HG03521 (cell line): ENCODE data around the gene MERTK.
"Not testable (repeated sequence)": the region's sequence is repeated elsewhere in the genome, so short reads cannot be mapped to it uniquely, and the experiment has no call there.

Experiments used
- ATAC-seq: cut with Tn5 transposase; IDR thresholded peaks from one replicate; pipeline ENCODE4 v1.9.1; 2021; ENCODE audit warnings: mild to moderate bottlenecking, moderate library complexity; ENCODE audit not compliant: unreplicated experiment

MERTK gene

DNA sequence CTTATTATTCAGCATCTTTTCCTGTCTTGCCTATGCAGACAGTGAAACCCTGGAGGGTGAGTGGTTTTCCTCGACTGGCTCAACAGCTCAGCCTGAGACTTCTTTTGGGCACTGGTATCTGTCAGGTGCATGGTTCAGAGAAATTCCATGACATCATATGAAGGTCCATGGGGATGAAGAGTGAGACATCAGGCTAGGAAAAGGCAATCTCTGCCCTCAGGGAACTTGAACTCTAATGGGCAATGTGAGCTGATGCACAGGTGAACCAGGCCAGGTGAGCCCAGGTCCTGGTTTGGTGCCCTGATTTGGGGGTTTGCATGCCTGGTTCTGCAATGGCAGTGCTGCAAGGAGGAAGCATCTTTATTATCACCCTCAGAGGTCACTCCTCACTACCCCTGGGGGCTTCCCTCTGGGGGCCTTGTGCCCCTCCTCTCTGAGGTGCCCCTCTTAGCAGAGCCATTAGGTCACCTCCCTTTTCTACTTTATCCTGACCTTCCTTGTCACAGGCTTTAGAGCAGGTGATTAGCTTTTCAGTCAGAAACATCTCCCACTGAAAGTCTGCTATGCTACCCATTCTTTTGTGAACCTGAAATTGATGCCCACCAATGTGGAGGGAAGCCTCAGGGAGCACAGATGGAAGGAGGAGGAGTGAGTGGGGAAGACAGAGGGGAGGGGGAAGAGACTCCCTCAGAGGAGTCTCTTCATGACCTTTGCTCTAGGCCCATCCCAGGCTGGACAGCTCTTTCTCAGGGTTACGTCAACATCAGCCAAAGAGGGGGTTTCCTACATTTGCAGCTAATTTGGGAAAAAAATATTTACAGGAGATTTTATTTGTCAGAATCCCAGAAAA lies 47.3 kb downstream of the MERTK start:
- ATAC-seq, result no peak

DNA sequence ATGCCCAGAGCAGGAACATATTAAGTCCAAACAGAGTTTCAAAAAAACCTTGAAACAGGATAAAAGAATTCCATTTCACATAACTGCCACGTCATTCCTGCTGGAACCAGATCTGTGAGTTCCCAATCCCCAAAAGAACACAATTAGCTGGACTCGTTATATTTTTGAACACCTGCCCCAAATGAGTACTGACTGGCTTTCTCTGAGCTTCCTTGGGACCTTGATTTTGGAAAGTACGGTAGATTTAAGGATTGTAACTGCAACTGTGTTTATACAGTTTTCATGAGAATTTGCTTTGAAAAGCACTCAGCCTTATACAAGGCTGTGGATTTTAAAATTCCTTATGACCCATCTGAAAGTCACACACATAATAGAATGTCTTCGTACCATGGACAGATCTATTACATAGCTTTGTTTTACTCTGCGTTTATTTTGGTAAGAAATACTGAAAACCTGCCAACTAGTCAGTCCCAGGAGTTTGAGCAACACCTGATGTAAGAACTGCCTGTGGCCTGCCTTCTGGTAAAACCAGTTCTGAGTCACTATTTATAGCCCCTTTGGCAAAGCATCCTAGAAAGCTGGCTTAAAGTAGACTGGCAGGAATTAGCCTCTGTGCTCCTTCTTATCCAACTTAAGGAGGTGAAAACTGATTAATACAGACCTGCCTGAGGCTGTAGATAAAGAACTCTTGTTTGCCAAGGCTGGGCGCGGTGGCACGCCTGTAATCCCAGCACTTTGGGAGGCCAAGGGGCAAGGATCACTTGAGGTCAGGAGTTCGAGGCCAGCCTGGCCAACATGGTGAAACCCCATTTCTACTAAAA lies 48.1 kb downstream of the MERTK start:
- ATAC-seq, result no peak

DNA sequence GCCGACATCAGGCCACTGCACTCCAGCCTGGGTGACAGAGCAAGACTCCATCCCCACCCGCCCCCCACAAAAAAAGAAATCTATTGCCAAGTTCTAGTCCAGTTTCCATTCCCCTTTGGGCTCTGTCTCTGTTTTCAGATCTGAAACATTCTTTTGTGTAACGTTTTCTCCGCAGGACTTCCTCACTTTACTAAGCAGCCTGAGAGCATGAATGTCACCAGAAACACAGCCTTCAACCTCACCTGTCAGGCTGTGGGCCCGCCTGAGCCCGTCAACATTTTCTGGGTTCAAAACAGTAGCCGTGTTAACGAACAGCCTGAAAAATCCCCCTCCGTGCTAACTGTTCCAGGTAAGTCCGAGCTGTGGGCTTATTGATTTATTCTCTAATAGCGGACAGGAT lies 48.8 kb downstream of the MERTK start:
- no peak for ATAC-seq

DNA sequence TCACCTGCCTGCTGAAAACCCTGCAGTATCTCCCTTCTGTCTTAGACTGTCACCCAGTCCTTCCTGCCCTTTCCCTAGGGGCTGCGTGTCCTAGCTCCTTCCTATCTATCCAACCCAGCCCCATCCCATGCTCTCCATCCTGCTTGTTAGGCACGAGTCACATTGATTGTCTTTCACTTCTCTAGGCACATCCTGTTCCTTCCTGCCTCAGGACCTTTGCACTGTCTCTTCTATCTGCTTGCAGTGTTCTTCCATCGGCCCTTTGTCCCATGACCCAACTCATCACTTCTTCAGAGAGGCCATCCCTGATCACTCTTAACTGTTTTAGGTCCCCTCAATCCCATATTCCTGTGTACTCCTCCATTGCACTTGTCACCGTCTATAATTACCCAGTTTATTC lies 50.4 kb downstream of the MERTK start:
- ATAC-seq, result no peak

DNA sequence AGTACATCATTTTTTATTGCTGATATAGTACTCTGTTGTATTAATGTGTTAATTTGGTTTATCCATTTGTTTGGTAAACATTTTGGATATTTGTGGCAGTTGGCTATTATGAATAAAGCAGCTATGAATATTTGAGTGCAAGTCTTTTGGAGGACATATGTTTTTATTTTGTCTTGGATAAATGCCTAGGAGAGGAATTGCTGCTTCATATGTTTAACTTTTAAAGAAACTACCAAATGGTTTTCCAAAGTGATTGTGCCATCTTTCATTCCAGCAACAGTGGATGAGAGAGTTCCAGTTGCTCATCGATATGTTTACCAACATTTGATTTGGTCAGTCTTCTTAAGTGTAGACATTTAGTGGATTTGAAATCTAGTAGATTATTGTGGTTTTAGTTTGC lies 51.8 kb downstream of the MERTK start:
- no peak for ATAC-seq

DNA sequence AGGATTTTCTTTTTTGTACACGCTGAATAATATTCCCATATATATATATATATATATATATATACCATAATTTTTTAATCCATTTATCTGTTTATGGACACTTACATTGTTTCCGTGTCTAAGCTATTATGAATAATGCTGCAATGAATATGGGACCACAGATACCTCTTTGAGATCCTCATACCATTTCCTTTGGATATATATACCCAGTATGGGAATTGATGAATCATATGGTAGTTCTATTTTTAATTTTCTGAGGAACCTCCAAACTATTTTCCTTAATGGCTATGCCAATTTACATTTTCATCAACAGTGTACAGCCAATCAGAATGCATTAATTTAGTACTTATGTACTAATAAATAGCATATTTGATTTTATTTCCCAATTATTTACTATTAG lies 53.1 kb downstream of the MERTK start:
- no peak for ATAC-seq

DNA sequence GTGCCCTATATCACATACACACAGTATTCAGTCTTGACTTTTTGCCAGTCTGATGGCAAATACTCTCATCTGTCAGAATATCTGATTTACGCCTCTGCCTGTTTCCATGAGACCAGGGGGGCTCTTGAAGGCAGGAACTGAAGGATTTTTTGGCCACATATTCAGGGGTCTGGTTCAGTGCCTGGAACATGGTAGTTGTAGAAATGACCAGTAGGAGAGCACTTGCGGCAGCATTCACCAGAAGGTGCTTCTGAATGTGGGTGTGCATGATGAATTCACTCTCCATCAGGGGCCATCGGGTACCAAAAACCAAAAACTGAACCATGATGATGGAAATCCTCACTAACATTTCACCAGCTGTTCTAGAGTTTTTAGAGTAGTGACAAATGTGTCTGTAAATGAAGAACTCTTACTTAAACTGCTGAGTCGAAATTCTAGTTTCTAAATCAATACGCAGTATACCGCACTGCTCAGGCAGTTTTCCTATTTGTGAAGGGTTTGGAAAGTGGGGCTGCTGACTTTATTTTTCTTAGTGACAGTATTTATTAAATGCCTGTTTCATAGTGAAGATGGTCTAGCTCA lies 54.6 kb downstream of the MERTK start:
- ATAC-seq, result no peak

DNA sequence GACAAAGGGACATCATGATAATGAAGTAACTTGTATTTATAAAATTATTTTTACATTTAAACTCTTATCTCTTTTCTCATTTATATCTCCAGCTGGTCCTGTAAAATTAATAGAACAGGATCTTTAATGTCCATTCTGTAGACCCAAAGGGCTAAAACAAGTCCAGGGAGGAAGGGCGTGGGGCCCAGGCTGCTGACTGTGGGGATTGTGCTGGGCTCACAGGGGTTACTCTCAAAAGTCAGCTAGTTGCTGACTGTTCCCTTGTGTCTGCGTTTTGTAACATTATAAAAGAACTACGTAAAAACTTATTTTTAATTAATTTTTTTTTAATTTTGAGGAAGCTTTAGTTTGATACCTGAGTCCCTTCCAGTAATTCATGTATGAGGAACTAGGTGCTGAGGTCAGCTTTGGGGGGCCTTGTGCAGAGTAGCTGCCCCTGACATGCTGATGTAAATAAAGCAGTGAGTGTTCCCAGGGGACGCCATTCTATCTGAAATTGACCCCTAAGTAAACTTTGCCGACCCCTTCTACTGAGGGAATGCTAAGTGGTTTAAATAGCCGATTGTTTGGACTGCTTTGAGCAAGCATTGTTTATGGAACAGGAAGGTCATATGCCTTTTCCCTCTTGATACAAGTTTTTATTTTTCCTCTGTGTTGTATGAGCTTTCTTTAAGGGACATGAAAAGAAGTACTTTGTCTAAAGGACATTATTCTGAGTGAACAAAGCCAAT lies 56.4 kb downstream of the MERTK start:
- no peak for ATAC-seq

DNA sequence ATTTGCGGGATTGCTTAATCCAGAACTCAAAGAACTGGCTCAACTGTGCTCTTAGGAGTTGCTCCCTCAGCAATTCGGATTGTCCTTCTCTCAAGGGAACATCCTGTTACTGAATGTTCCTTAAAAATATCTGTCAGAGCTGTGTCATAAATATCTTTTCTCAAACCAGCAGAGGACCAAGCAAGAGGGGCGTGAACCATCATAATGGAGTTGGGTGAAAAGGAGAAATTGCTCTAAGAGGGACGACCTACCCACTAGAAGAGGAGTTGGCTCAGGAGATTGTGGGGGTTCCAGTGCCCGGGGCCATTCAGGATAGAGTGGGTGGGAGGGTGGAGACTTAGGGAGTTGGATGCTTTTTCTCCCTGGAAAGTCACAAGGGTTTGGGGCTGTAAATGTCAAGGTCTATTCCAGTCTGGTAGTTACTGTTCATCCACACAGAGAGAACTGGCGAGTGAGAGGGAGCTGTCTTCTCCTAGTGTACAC lies 59.5 kb downstream of the MERTK start:
- no peak for ATAC-seq

DNA sequence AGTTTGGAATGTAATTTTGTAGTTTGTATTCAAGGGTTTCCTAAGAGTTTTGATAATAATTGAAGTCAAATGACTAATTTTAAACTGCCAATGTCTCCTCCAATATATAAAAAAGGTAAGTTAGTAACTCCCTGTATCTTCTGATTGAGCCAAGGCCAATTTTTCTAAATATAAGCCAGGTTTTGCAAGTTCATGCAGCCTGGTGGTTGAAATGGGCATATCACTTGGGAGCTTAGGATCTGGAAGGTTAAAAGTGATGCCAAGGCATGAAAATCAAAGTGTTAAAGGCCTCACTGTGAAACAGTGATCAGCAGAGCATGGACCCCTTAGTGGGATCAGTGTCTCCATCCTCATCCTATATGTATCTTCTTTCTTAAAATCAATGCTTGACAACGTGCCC lies 60.5 kb downstream of the MERTK start:
- no peak for ATAC-seq

DNA sequence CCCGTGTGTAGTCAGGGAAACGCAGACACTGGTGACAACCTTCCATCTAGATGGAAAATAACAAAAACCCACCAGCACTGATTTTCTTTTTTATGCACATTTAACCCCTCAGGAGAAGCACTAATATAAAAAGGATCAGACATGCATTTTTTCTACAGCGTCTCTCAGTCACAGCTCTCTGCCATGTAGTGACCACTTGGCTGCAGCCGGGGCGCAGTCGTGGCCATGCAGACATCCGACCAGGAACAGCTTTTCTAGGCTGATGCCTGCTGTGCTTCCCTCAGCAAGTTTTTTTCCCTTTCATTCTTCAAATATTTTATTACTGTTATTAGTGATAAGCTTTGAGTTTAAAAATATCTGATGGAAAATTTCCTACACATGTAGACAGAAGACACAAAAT lies 63.3 kb downstream of the MERTK start:
- ATAC-seq, result no peak

DNA sequence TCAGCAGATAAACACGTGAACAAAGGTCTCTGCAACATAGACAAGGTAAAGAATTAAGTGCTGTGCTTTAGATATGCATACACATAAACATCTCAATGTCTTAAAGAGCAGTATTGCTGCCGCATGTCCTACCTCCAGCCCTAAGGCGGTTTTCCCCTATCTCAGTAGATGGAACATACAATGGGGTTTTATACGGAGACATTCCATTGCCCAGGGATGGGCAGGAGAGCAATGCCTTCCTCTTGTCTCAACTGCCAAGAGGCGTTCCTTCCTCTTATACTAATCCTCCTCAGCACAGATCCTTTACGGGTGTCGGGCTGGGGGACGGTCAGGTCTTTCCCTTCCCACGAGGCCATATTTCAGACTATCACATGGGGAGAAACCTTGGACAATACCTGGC lies 64.7 kb downstream of the MERTK start:
- not testable (repeated sequence) for ATAC-seq

DNA sequence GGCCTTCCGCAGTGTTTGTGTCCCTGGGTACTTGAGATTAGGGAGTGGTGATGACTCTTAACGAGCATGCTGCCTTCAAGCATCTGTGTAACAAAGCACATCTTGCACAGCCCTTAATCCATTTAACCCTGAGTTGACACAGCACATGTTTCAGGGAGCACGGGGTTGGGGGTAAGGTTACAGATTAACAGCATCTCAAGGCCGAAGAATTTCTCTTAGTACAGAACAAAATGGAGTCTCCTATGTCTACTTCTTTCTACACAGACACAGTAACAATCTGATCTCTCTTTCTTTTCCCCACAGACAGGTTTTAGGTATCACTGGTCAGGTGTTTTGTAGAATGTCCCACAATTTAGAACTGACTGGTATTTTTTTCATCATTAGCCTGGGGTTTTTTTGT lies 65.1 kb downstream of the MERTK start:
- not testable (repeated sequence) for ATAC-seq

DNA sequence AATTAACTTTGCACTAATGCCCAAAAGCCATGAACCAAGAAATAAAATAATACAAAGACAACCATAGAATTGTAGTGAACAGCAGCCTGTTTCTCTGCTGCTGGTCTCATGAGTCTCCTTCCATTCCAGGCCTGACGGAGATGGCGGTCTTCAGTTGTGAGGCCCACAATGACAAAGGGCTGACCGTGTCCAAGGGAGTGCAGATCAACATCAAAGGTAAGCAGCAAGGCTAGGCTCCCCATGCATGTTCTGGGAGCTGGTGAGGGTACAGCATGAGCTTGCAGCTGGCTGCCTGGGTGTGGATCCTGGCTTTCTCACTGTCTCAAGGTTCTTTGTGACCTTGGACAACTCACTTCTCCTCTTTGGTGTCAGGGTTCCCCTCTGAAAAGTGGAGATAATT lies 66.7 kb downstream of the MERTK start:
- no peak for ATAC-seq

DNA sequence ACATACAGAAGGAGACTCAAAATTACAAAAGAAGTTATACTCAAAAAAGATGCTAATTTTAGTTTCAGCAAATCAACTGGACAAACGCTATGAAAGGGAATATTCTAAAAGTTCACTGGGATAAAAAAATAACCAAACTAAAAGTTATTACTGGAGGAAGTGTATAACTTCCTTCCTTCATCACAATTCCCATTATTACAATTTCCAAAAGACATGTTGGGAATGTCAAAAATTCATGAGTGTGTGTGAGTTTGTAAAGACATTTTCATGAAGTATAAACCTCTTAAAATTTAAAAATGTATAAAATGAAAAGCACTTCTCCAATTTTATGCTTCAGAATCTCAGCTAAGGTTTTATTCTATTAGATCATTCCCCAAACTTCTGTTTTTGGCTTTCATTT lies 67.8 kb downstream of the MERTK start:
- no peak for ATAC-seq

DNA sequence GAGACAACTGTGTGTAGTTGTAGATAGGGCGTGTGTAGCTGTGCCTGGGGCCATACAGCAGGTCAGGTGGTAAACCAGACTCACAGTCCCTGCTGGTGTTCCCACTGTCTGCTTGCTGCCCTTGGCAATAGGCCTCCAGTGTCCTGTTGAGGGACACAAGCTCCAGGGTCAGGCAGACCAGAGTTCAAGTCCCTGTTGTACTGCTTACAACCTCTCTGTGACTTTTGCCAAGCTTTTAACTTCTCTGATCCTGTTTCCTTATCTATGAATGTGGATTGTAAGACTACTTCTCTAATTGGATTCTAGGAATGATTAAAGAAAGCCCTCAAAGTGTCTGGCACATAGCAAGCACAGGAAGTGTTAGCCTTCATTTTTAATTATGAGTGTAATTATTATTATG lies 68.6 kb downstream of the MERTK start:
- no peak for ATAC-seq

DNA sequence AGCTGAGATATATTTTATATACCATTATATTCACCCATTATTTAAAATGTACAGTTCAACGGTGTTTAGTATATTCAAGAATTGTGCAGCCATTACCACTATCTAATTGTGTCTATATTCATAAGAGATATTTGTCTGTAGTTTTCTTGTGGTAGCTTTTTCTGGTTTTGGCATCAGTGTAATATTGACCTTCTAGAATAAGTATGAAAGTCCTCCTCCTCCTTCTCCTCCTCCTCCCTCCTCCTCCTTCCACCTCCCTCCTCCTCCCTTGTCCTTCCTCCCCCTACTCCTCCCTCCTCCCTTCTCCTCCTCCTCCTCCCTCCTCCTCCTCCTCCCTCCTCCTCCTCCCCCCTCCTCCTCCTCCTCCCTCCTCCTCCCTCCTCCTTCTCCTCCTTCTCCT lies 72.0 kb downstream of the MERTK start:
- ATAC-seq, result no peak

DNA sequence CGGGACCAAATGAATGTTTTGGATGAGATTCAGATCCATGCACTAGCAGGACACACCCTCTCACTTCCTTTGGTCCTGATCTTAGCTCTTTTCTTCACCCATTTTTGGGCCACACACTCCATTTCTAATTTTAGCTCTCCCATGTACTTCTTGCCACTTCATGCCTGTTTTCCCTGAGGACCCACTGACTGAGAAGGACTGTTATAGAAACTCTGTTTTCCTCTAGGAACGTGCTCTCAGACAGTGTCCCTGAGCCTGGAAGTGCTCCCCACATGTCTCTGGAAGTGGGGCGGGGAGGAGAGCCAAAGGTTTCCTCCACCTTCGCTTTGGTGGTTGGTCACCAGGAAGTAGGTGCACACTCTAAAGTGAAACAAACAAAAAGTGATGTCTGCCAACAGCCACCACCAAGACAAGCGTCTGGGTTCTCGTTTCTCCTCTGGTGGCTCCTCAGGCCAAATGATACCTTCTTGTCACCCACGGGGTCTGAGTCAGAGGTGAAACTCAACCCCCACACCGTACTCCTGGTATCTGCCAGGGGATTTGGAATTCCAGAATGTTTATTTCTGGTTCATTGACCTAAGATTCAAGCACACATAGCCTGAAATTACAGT lies 74.7 kb downstream of the MERTK start:
- no peak for ATAC-seq

DNA sequence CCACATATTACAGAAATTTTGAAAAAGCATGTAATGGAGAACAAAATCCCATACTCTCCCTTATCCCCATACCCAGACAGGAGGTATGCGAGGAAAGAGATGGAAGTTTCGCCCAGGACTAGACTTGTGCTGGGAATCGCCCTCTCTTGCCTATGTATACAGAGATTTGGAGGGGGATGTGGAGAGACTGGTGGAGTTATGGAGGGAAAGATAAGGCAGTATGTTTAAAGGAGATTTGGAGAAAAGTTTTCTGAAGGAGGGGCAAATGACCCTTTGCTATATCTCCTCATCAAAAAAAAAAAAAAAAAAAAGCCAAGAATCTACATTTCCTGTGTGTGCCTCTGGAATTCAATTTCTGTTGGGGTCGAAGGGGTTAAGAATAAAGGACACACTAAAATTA lies 75.3 kb downstream of the MERTK start:
- ATAC-seq, result no peak

DNA sequence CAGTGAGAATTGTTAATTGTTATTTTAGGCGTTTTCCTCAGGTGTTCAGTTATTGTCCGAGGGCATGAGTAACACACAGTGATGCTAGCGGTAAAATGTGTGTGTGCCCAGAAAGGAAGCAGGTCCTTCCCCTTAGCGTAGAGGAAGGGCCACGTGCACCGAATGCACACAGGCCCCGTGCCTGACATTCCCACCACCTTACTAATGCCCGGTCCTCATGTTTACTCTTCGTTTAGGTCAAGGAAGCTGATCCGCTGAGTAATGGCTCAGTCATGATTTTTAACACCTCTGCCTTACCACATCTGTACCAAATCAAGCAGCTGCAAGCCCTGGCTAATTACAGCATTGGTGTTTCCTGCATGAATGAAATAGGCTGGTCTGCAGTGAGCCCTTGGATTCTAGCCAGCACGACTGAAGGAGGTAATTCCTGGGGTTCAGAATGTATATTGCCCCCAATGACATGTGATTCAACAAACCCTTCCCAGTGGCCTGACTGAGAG lies 76.7 kb downstream of the MERTK start:
- no peak for ATAC-seq
